ENCODE measurements around the gene SNAP47. TPM values are rescaled to one million over a fixed set of nuclear protein-coding genes. Genes with fewer than 3 reads are reported as not detected.

The SNAP47 gene
- total RNA-seq, 1 donor from 2014 or later, result 28.4 TPM

DNA sequence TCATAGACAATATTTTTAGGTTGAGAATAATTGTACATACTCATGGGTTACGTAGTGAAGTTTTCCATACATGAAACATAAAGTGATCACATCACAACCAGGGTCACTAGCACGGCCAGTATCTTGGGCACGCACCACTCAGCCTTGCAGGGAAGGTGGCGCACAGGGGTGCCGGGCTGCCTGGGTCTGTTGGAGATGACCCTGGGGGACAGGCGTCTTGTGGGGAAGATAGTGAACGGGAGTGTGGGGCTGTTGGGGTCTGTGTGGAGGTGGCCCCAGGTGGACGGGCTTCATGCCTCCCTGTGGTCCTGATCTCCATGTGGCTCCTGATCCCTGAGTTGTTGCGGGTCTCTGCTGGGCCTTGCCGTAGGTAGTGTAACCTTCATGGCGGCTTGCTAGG is 41.9 kb downstream of the SNAP47 start:
- Mint-ChIP-seq H3K27me3 (ENCODE audit: low read depth) (no peaks in the 10 kb centered on the region), H3K4me3 (ENCODE audit: low read depth) (no peak overlapping the region), H3K4me1 (ENCODE audit: low read depth) (peaks cover 17% of the 10 kb centered on the region), H3K27ac (no peak overlapping the region), H3K36me3 (ENCODE audit: low read depth) (peaks cover 21% of the 10 kb centered on the region), H3K9me3 (no peaks in the 10 kb centered on the region)
- intact Hi-C loops (cut with micrococcal nuclease), result no loop called here
- no peak for DNase-seq (ENCODE audit: low spot score)

DNA sequence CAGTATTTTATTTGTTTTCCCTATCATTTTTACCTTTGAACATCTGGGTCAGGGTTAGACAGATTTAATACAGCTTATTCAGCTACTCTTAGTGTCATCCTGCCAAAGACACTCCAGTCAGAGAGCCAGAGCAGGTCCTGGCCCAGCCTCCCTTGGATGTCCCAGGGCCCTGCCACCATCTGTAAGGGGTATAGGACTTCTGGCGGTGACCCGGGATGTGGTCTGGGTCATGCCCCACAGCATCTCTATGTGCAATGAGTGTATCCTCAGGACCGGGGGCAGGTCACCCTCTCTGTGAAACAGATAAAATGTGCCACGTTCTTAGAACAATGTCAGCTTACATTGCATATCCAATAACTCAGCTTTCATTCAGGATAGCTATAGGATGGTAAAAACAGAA is 42.4 kb downstream of the SNAP47 start:
- Mint-ChIP-seq H3K9me3 (no peaks in the 10 kb centered on the region), H3K4me1 (ENCODE audit: low read depth) (peaks cover 13% of the 10 kb centered on the region), H3K4me3 (ENCODE audit: low read depth) (no peak overlapping the region), H3K27ac (no peak overlapping the region), H3K27me3 (ENCODE audit: low read depth) (no peaks in the 10 kb centered on the region), H3K36me3 (ENCODE audit: low read depth) (peaks cover 21% of the 10 kb centered on the region)
- no peak for DNase-seq (ENCODE audit: low spot score)
- intact Hi-C loops (cut with micrococcal nuclease), result no loop called here

DNA sequence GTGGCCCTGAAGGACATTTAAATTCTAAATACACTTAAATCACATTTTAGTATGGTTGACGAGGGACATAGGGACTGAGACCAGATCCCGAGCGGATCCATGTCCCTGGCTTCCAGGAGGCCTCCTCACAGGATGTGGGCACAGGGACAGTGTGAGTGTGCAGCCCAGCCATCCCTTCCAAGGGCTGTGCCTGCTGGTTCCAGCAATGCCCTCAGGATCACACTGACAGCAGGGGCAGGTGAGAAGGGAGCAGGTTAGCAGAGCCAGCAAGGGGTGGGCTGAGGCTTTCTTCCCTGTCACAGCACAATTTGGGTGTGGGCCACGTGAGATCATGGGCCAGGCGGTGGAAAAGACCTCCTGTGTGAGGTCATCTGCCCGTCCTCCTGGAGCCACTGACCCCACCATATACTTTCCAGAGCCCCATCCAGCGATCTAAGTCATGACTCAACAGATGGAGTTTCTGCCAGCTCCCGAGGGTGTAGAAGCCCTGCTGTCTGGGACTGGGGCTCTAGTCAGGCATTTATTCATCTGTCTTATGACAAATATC is 43.2 kb downstream of the SNAP47 start:
- H3K4me1 Mint-ChIP-seq (ENCODE audit: low read depth), result peaks cover 11% of the 10 kb centered on the region
- H3K36me3 Mint-ChIP-seq (ENCODE audit: low read depth), result peaks cover 25% of the 10 kb centered on the region
- no peaks in the 10 kb centered on the region for H3K27me3 Mint-ChIP-seq (ENCODE audit: low read depth)
- intact Hi-C loops (cut with micrococcal nuclease), result no loop called here
- H3K4me3 Mint-ChIP-seq (ENCODE audit: low read depth), result no peak overlapping the region
- H3K27ac Mint-ChIP-seq, result no peak overlapping the region
- H3K9me3 Mint-ChIP-seq, result no peaks in the 10 kb centered on the region
- no peak for DNase-seq (ENCODE audit: low spot score)

DNA sequence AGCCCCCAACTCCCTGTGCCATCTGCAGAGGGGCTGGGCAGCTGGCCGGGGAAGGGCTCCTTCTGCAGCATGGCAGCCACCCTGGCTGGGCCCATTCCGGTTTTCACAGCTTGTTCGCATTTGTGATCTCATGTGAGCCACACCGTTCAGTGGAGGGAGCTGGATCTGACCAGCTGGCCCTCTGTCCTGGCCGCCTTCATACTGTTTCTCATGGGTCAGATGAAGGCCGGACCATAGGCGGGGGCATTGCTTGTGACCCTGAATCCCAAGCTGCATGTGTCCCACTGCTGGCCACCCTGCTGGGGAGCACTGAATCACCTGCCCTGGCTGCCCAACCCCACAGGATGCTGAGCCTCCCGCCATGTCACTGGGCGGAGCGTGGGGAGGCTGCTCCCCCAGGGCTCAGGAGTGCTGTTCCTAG is 43.8 kb downstream of the SNAP47 start:
- H3K9me3 Mint-ChIP-seq, result no peaks in the 10 kb centered on the region
- no peak overlapping the region for H3K4me3 Mint-ChIP-seq (ENCODE audit: low read depth)
- H3K27me3 Mint-ChIP-seq (ENCODE audit: low read depth), result no peaks in the 10 kb centered on the region
- H3K36me3 Mint-ChIP-seq (ENCODE audit: low read depth), result peaks cover 21% of the 10 kb centered on the region
- peaks cover 6% of the 10 kb centered on the region for H3K4me1 Mint-ChIP-seq (ENCODE audit: low read depth)
- H3K27ac Mint-ChIP-seq, result no peak overlapping the region
- intact Hi-C loops (cut with micrococcal nuclease), result no loop called here
- no peak for DNase-seq (ENCODE audit: low spot score)

DNA sequence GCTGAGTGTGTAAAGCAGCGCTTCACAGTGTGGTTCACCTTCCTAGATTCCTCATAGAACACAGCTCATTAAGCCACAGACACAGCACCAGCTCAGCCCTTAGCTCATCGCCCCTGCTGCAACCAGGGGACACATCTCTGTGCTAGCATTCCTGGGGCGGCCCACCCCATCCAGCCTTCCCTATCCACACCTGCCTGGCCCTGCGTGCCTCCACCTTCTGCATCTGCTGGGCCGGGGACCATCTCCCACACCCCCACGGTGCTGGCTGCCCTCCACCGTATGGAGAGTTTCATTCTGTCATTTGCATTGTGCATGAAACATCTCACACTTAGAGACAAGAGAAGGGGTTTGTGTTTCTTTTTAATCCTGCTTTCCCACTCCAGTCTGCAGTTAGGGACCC is 44.5 kb downstream of the SNAP47 start:
- H3K27me3 Mint-ChIP-seq (ENCODE audit: low read depth), result no peaks in the 10 kb centered on the region
- no peaks in the 10 kb centered on the region for H3K9me3 Mint-ChIP-seq
- intact Hi-C loops (cut with micrococcal nuclease), result no loop called here
- no peak overlapping the region for H3K27ac Mint-ChIP-seq
- peaks cover 21% of the 10 kb centered on the region for H3K36me3 Mint-ChIP-seq (ENCODE audit: low read depth)
- H3K4me3 Mint-ChIP-seq (ENCODE audit: low read depth), result no peak overlapping the region
- H3K4me1 Mint-ChIP-seq (ENCODE audit: low read depth), result no peaks in the 10 kb centered on the region
- no peak for DNase-seq (ENCODE audit: low spot score)

DNA sequence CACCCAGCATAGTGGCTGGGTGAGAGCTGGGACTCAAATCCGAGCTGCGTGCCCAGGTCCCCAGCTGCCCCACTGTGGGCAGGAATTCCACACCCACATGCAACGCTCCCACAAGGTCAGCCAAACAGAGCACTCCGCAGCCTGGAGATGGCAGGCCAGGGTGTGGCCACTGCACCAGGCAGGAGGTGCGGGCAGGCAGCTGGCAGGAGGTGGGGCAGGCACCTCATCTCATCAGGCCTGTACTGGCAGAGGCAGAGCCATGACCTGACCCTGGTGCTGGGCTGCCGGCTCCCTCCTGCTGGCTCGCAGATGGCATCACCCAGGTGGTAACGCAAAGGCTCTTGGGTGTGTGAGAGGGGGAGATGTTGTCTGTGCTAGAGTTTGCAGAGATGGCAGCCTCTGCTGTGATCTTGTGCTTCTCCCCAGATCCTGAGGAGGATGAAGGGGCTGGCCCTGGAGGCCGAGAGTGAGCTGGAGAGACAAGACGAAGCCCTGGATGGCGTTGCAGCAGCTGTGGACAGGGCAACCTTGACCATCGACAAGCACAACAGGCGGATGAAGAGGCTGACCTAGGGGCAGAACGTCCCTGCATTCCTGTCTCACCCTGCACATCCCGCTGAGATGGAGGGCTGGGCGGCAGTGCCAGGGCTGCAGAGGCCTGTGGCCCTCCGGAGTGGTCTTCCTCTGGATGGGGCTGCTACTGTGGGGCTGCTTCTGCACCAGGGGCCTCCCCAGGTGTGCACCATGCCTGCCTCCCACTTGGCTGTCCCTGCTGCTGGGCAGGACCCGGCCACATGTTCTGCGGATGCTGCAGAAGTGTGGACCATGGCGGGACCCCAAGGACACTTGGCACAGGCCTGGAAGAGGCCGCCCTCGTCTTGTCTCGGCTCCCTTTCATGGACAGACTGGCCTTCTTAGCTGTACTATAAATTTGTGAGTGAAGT is 45.1 kb downstream of the SNAP47 start:
- no peaks in the 10 kb centered on the region for H3K27me3 Mint-ChIP-seq (ENCODE audit: low read depth)
- peaks cover 21% of the 10 kb centered on the region for H3K36me3 Mint-ChIP-seq (ENCODE audit: low read depth)
- no peak overlapping the region for H3K4me3 Mint-ChIP-seq (ENCODE audit: low read depth)
- no peaks in the 10 kb centered on the region for H3K4me1 Mint-ChIP-seq (ENCODE audit: low read depth)
- no peaks in the 10 kb centered on the region for H3K9me3 Mint-ChIP-seq
- intact Hi-C loops (cut with micrococcal nuclease), result no loop called here
- H3K27ac Mint-ChIP-seq, result no peak overlapping the region
- no peak for DNase-seq (ENCODE audit: low spot score)

DNA sequence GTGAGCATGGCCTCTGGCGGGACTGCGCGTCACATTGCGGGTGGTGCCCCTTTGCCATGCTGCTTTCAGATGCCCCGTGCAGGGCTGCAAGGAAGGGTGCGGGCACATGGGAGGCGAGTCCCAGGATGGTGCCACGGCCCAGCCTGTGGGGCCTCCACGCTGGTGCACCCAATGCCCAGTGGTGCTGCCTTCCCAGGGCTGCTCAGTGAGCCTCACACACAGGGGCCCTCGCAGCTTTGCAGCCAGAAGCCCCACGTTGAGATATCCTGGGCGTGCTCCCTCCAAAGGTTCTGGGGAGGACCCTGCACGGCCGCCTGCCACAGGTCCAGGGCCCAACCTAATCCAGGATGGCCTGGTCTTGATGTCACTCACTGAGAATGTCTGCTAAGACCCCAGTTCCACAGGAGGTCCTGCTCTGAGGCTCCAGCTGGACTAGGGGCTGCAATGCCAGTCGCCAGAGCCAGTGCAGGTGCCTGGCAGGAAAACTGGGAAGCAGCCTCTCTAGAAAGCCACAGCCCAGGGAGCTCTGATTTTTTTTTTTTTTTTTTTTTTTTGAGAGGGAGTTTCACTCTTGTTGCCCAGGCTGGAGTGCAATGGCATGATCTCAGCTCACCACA is 46.2 kb downstream of the SNAP47 start:
- Mint-ChIP-seq H3K9me3 (no peaks in the 10 kb centered on the region), H3K27ac (no peak overlapping the region), H3K27me3 (ENCODE audit: low read depth) (no peaks in the 10 kb centered on the region), H3K36me3 (ENCODE audit: low read depth) (peaks cover 16% of the 10 kb centered on the region), H3K4me3 (ENCODE audit: low read depth) (no peak overlapping the region), H3K4me1 (ENCODE audit: low read depth) (no peaks in the 10 kb centered on the region)
- intact Hi-C loops (cut with micrococcal nuclease), result no loop called here
- no peak for DNase-seq (ENCODE audit: low spot score)

DNA sequence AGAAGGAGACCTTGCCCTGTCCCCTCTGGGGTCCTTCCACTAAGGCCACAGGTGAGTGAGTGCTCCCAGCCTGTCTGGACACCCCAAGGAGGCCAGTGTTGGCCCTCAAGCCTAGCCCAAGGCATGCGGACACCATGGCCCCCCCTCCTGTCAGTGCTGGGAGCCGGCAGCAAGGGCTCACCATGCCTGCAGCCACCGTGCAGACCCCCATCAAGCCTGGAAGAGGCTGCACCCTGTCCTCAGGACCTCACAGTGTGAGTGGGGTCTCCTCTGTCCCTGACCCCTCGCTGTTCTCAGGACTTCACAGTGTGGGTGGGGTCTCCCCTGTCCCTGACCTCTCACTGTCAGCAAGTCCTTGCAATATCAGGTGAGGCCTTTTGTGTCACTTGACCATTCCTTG is 47.0 kb downstream of the SNAP47 start:
- Mint-ChIP-seq H3K4me3 (ENCODE audit: low read depth) (no peak overlapping the region), H3K4me1 (ENCODE audit: low read depth) (peaks cover 4% of the 10 kb centered on the region), H3K27ac (no peak overlapping the region), H3K36me3 (ENCODE audit: low read depth) (peaks cover 14% of the 10 kb centered on the region), H3K27me3 (ENCODE audit: low read depth) (no peaks in the 10 kb centered on the region), H3K9me3 (no peaks in the 10 kb centered on the region)
- intact Hi-C loops (cut with micrococcal nuclease), result no loop called here
- no peak for DNase-seq (ENCODE audit: low spot score)

DNA sequence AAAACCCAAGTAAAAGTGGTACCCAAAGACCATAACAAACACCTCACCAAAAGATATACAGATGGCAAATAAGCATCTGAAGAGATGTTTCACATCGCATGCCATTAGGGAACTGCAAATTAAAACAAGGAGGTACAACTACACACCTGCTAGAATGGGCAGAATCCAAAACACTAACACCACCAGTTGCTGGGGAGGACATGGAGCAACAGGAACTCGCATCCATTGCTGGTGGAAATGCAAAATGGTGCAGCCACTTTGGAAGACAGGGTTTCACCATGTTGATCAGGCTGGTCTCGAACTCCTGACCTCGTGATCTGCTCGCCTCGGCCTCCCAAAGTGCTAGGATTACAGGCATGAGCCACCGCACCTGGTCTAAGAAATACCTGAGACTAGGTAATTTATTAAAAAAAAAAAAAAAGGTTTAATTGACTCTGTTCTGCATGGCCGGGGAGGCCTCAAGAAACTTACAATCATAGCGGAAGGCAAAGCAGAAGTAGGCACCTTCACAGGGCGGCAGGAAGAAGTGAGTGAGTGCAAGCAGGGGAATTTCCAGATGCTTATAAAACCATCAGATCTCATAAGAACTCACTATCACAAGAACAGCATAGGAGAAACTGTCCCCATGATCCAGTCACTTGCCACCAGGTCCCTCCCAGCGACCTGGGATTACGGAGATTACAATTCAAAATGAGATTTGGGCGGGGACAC is 50.0 kb downstream of the SNAP47 start:
- Mint-ChIP-seq H3K27me3 (ENCODE audit: low read depth) (peaks cover 2% of the 10 kb centered on the region), H3K36me3 (ENCODE audit: low read depth) (peaks cover 12% of the 10 kb centered on the region), H3K4me3 (ENCODE audit: low read depth) (no peak overlapping the region), H3K4me1 (ENCODE audit: low read depth) (peaks cover 5% of the 10 kb centered on the region), H3K27ac (no peak overlapping the region), H3K9me3 (no peaks in the 10 kb centered on the region)
- intact Hi-C loops (cut with micrococcal nuclease), result loop anchor here (5.0 kb wide), 1 partner anchor 243 kb away; no protein-coding TSS in a partner anchor
- DNase-seq (ENCODE audit: low spot score), result peak; percentile 7

DNA sequence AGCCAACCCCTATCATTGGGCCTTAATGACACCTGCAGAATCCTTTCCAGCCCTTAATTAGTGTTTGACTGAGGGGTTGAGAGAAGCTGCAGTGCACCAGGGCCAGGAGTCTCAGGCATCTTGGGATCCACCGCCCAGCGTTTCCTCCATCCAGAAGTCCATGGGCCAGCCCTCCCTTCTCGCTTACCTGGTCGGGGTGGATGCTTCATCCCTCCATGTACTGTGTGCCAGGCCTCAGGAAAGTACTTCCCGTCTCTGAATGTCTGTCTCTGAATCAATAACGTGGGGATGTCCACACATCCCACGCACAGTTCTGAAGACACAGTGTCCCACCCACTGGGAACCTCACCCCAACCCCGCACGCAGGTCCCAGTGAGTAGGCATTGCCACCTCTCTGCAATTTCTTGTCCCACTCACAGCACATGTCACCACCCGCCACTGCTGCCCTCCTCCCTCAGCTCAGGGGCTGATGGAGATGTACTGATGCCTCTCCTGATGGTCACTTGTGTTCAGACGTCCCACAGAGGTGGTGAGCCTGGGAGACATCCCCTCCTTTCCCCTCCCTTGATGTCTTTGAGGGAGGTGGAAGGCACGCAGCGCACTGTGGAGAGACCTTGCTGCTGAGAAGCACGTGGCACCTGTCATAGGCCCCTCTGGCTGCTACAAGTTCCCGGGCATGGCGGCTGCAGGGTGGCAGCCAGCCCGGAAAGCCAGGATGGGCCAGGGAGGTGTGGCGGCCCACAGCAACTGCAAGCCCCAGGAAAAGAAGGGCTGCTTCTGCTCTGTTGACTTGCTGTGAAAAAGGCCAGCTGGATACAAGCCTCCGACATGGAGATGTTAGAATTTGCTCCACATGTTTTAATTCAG is 50.8 kb downstream of the SNAP47 start:
- H3K36me3 Mint-ChIP-seq (ENCODE audit: low read depth), result peaks cover 12% of the 10 kb centered on the region
- peaks cover 2% of the 10 kb centered on the region for H3K27me3 Mint-ChIP-seq (ENCODE audit: low read depth)
- H3K27ac Mint-ChIP-seq, result no peak overlapping the region
- H3K9me3 Mint-ChIP-seq, result no peaks in the 10 kb centered on the region
- intact Hi-C loops (cut with micrococcal nuclease), result loop anchor here (5.0 kb wide), 1 partner anchor 244 kb away; no protein-coding TSS in a partner anchor
- H3K4me3 Mint-ChIP-seq (ENCODE audit: low read depth), result peak overlapping the region; percentile 23
- DNase-seq (ENCODE audit: low spot score), result no peak
- H3K4me1 Mint-ChIP-seq (ENCODE audit: low read depth), result peaks cover 5% of the 10 kb centered on the region

DNA sequence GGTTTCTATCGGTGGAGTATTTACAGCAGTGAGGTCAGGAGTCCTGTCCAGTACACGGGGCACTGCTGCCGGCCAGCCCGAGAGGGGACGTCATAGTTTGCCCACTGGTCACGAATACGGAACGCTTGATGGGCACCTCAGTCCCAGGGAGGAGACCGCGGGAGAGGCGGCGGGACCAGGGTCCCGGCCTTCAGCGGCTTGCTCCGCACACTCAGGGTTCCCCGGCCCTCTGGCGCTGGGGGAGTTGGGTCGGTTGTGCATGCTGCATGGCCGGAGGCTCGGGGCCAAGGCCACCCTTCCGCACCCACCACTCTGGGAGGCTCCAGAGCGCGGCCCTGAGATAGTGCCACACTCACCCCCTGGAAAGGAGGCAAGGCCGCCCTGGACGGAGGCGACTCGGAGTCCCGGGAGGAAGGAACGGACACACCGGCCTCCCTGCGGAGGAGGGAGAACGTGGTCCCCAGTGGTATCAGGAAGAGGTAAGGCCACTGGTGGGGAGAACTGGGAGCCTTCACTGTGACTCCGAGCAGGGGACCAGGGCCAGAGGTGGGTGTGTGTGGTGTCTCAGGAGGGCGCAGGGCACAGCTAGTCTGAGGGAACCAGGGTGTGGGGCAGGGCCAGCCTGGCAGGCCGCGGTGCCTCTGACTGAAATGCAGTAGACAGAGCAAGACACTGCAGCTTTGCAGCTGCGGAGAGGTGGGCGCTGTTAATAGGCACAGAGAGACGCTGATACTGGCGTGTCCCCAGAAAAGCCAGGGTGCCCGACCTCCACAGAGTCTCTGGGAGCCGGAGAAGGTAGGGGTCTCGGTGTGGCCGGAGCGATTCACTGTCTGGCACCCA is 51.7 kb downstream of the SNAP47 start:
- peak; percentile 8 for DNase-seq (ENCODE audit: low spot score)
- H3K9me3 Mint-ChIP-seq, result no peaks in the 10 kb centered on the region

More for the DNA sequence above, 51.7 kb downstream of the SNAP47 start:
- Mint-ChIP-seq H3K4me1 (ENCODE audit: low read depth) (peaks cover 5% of the 10 kb centered on the region), H3K27me3 (ENCODE audit: low read depth) (peaks cover 2% of the 10 kb centered on the region), H3K36me3 (ENCODE audit: low read depth) (peaks cover 12% of the 10 kb centered on the region), H3K27ac (no peak overlapping the region), H3K4me3 (ENCODE audit: low read depth) (peak overlapping the region; percentile 71)
- intact Hi-C loops (cut with micrococcal nuclease), result loop anchor here (1.0 to 5.0 kb wide), 2 partner anchors 224 to 245 kb away; partner anchors contain the start of gene ZNF678

All from activated T-helper 2 cell treated with anti-CD3 and anti-CD28 coated beads, Interferon-gamma antibody, Interleukin-2, Interleukin-4, amounts not matched to agents 10 μg/mL and 5 μg/mL and 100 μg/mL, durations not matched to agents 14 hours and 24 hours and 36 hours (primary cell).